GM12878 (cell line): ENCODE data around the gene ACKR4. TPM values are rescaled to one million over a fixed set of nuclear protein-coding genes. Genes with fewer than 3 reads are reported as not detected.

Experiments
- ATAC-seq: fragments of 200-7000 bp; cut with Tn5 transposase; 3 replicates; pipeline ENCODE4 v1.9.1; 2020; ENCODE audit warnings: mild to moderate bottlenecking, moderate library complexity
- BruUV-seq: library from RNA; stranded (reverse); fragments of 400-500 nt; replicated peaks from 2 replicates; lab custom pipeline; 2021; lab: Mats Ljungman, UMichigan
- CTCF ChIA-PET: fragments of 300-600 bp; sonication (Branson Sonifier 250); formaldehyde crosslinking; extraction: SDS; loops from one replicate; lab custom pipeline; 2021; ENCODE audit warnings: inconsistent platforms; lab: Yijun Ruan, JAX
- POLR2A ChIA-PET: fragments of 350-600 bp; formaldehyde crosslinking; extraction: SDS; loops from one replicate; lab custom pipeline; 2021; ENCODE audit warnings: inconsistent platforms; lab: Charles Lee
- RAD21 ChIA-PET: fragments of 300-600 bp; sonication (Branson Sonifier 250); formaldehyde crosslinking; loops from one replicate; lab custom pipeline; 2023; ENCODE audit warnings: antibody characterized with exemption; ENCODE audit not compliant: unreplicated experiment; lab: Charles Lee
- SMC1A ChIA-PET: fragments of 300-600 bp; sonication (Branson Sonifier 250); formaldehyde crosslinking; loops from one replicate; lab custom pipeline; 2023; ENCODE audit not compliant: unreplicated experiment, uncharacterized antibody; lab: Charles Lee
- DNase-seq: peaks from one replicate; pipeline ENCODE4 v3.0.0-alpha.2; 2011; ENCODE audit warnings: low read depth, low spot score
- FAIRE-seq: peaks from 3 replicates; lab custom pipeline; 2011; peaks lifted over from hg19 to GRCh38; lab: Jason Lieb, UNC
- H2AFZ ChIP-seq: 2 replicates; pipeline ENCODE4 v1.6.0; 2011; ENCODE audit warnings: low read depth, low read length, control low read depth; ENCODE audit not compliant: control insufficient read depth
- H3K27ac ChIP-seq: 2 replicates; pipeline ENCODE4 v1.5.1; 2011; ENCODE audit warnings: control low read depth; ENCODE audit not compliant: control insufficient read depth, insufficient read depth
- H3K27me3 ChIP-seq, 2 experiments: replicated peaks in 1 of 2; 2 replicates each; pipeline versions ENCODE4 v1.6.0 to v1.6.1; 2011; ENCODE audit warnings: low read length in 1 of 2; ENCODE audit not compliant: control insufficient read depth in 2 of 2, insufficient read depth in 2 of 2
- H3K36me3 ChIP-seq, 2 experiments: 2 replicates each; pipeline ENCODE4 v1.5.1; 2011; ENCODE audit warnings: low read length in 1 of 2; ENCODE audit not compliant: control insufficient read depth in 2 of 2, insufficient read depth in 2 of 2
- H3K4me1 ChIP-seq: 2 replicates; pipeline ENCODE4 v1.6.1; 2011; ENCODE audit warnings: mild to moderate bottlenecking, low read length, moderate library complexity, mixed read lengths; ENCODE audit not compliant: control insufficient read depth, insufficient read depth
- H3K4me2 ChIP-seq: 2 replicates; pipeline ENCODE4 v1.6.0; 2011; ENCODE audit warnings: control low read depth; ENCODE audit not compliant: control insufficient read depth, insufficient read depth
- H3K4me3 ChIP-seq: fragments of 200-600 bp; sonication (generic); 2 replicates; pipeline ENCODE4 v1.5.1; 2016
- H3K79me2 ChIP-seq: 2 replicates; pipeline ENCODE4 v1.6.0; 2011; ENCODE audit warnings: low read length; ENCODE audit not compliant: control insufficient read depth, insufficient read depth
- H3K9ac ChIP-seq: 2 replicates; pipeline ENCODE4 v1.8.0; 2011; ENCODE audit warnings: low read length, control low read depth, mixed read lengths; ENCODE audit not compliant: control insufficient read depth, insufficient read depth
- H3K9me3 ChIP-seq: replicated peaks from 3 replicates; pipeline ENCODE4 v1.5.1; 2011; ENCODE audit warnings: mild to moderate bottlenecking, low read length; ENCODE audit not compliant: control insufficient read depth, insufficient read depth
- H4K20me1 ChIP-seq: 2 replicates; pipeline ENCODE4 v1.6.0; 2011; ENCODE audit not compliant: control insufficient read depth, insufficient read depth
- ATF3 ChIP-seq: IDR thresholded peaks from 2 replicates; pipeline ENCODE4 v1.6.1; 2011; ENCODE audit warnings: low read depth, mild to moderate bottlenecking, low read length, moderate library complexity, borderline replicate concordance; ENCODE audit errors: extremely low read depth
- CUX1 ChIP-seq: IDR thresholded peaks from 2 replicates; pipeline ENCODE4 v1.6.1; 2012; ENCODE audit warnings: improper control_type of control experiment, low read depth, low read length; ENCODE audit not compliant: insufficient replicate concordance
- E2F8 ChIP-seq: fragments of 450-650 bp; IDR thresholded peaks from 2 replicates; pipeline ENCODE4 v1.6.1; 2018; ENCODE audit warnings: mild to moderate bottlenecking, low read depth, moderate library complexity; ENCODE audit not compliant: partially characterized antibody
- EP300 ChIP-seq, 2 experiments: fragments of 150-350 bp in 1 of 2; IDR thresholded peaks; 2 replicates each; pipeline ENCODE4 v1.6.1; 2011 to 2012; ENCODE audit warnings: low read depth in 2 of 2, low read length in 2 of 2, borderline replicate concordance in 1 of 2, improper control_type of control experiment in 1 of 2, inconsistent platforms in 1 of 2; ENCODE audit not compliant: control insufficient read depth in 1 of 2
- MAX ChIP-seq: IDR thresholded peaks from 2 replicates; pipeline ENCODE4 v1.6.1; 2012; ENCODE audit warnings: low read depth, low read length, improper control_type of control experiment
- NR2C2 ChIP-seq: IDR thresholded peaks from 2 replicates; pipeline ENCODE4 v1.6.1; 2011; ENCODE audit warnings: borderline replicate concordance, low read depth; ENCODE audit not compliant: control insufficient read depth, insufficient read length
- POLR2AphosphoS5 ChIP-seq: IDR thresholded peaks from 2 replicates; pipeline ENCODE4 v1.6.1; 2011; ENCODE audit warnings: mild to moderate bottlenecking, low read length, inconsistent platforms
- RUNX3 ChIP-seq: IDR thresholded peaks from 2 replicates; pipeline ENCODE4 v1.6.1; 2012; ENCODE audit warnings: low read length, inconsistent platforms
- SIX5 ChIP-seq: IDR thresholded peaks from 2 replicates; pipeline ENCODE4 v1.6.1; 2011; ENCODE audit warnings: mild to moderate bottlenecking, low read depth, low read length, moderate library complexity; ENCODE audit not compliant: severe bottlenecking
- WGBS: methylation state at CpG from one replicate; pipeline ENCODE4 v1.1.6; 2016; ENCODE audit warnings: low lambda C conversion rate; ENCODE audit not compliant: insufficient replicate concordance, insufficient coverage; ENCODE audit errors: missing lambda C conversion rate; 5-methylcytosine and 5-hydroxymethylcytosine counted together
- in situ Hi-C: fragments of 300-500 bp; cut with MboI; formaldehyde crosslinking; loops from 9 replicates; pipeline ENCODE4 v1.14.3; 2018; ENCODE audit warnings: mixed read lengths
- intact Hi-C: fragments of 100-400 bp; cut with micrococcal nuclease; formaldehyde crosslinking; loops from one replicate; pipeline ENCODE4 v1.14.2; 2022; ENCODE audit not compliant: unreplicated experiment
- polyA plus RNA-seq, 11 experiments: library from polyadenylated mRNA; depleted of rRNA in 4 of 11; unstranded in 6 of 11; stranded (reverse) in 5 of 11; fragments of >200 nt; fragmentation: Nextera tagmentation in 4 of 11; fragmentation: Illumina TruSeq in 1 of 11; extraction: Ambion mirVana in 4 of 11; extraction: Trizol in 1 of 11; gene quantifications; 1 replicate in 1 of 11; 2 replicates in 10 of 11; pipeline versions ENCODE4 v1.2.1 to v1.2.3, GENCODE V29; 2011 to 2016; ENCODE audit warnings: inconsistent platforms in 2 of 11, missing spikeins in 2 of 11, low read depth in 1 of 11
- total RNA-seq, 4 experiments: library from RNA; depleted of rRNA in 3 of 4; stranded (reverse); fragments of >200 nt in 3 of 4; fragmentation: Illumina TruSeq in 1 of 4; extraction: Trizol in 1 of 4; gene quantifications; 2 replicates each; pipeline versions ENCODE4 v1.2.1 to v1.2.3, GENCODE V29; 2013 to 2021

ACKR4 gene
- total and polyA plus RNA-seq, 10 of the 15 experiments (the other 5 are each of a cell fraction or from before 2014, with no cell fraction given) = 0.06 to 0.40 (median 0.12) TPM

GRCh38 chr3:132598181-132598580, 1.1 kb downstream of the ACKR4 start:
- WGBS = 94% methylated on average over 3 of the region's 3 CpGs
- Histone ChIP-seq H3K27ac (no peak overlapping the region), H3K4me3 (no peak overlapping the region), H2AFZ (no peak overlapping the region), H4K20me1 (no peaks in the 10 kb centered on the region), H3K4me1 (no peaks in the 10 kb centered on the region), H3K9me3 (no peaks in the 10 kb centered on the region), H3K4me2 (no peak overlapping the region), H3K9ac (no peak overlapping the region), H3K36me3 (peaks cover 0 to 3% of the 10 kb centered on the region in 2 experiments; a peak in 1 of 4 replicates)
- SMC1A ChIA-PET = no interaction called here
- RAD21 ChIA-PET = no interaction called here
- FAIRE-seq (no peak), ATAC-seq (no peak), DNase-seq (no peak)
- intact Hi-C loops (no loop called here), in situ Hi-C loops (no loop called here)
- POLR2A ChIA-PET = no interaction called here
- CTCF ChIA-PET = no interaction called here
- no TSS peak for BruUV-seq
- TF ChIP-seq SIX5 (no peak), MAX (no peak), POLR2AphosphoS5 (no peak), EP300 (IDR thresholded peaks at IDR 0.05; ENCODE audit: borderline replicate concordance in 1 of 2, control insufficient read depth in 1 of 2, low read depth in 2 of 2, low read length in 2 of 2) (no peak), CUX1 (no peak), RUNX3 (no peak), E2F8 (no peak), ATF3 (no peak), NR2C2 (no peak)
- TF ChIP-seq, all 136 proteins: peak for 0
- H3K27me3 ChIP-seq = no peaks in the 10 kb centered on the region
- no peaks in the 10 kb centered on the region for H3K79me2 ChIP-seq
